AG04449 (cell line): ENCODE measurements around the gene NSFL1C.
"Not testable (repeated sequence)": the region's sequence is repeated elsewhere in the genome, so short reads cannot be mapped to it uniquely, and the experiment has no call there.

Experiments
- CTCF ChIA-PET: fragments of 350-600 bp; formaldehyde crosslinking; extraction: SDS; loops from one replicate; lab custom pipeline; 2021; ENCODE audit warnings: antibody characterized with exemption; lab: Yijun Ruan, JAX
- POLR2A ChIA-PET: fragments of 400-600, 350-600 bp; formaldehyde crosslinking; extraction: SDS; loops from one replicate; lab custom pipeline; 2020; ENCODE audit warnings: antibody characterized with exemption, inconsistent platforms; lab: Yijun Ruan, JAX
- DNase-seq: peaks from one replicate; pipeline ENCODE4 v3.0.0-alpha.2; 2010; ENCODE audit warnings: low read depth, low spot score
- H3K4me3 ChIP-seq: 2 replicates; pipeline ENCODE4 v1.5.1; 2011; ENCODE audit warnings: low read depth, mild to moderate bottlenecking, control low read depth, low read length
- CTCF ChIP-seq: IDR thresholded peaks from one replicate; pipeline ENCODE4 v1.5.1; 2011; ENCODE audit warnings: mild to moderate bottlenecking, moderate library complexity, low read length, control low read depth, inconsistent platforms; ENCODE audit not compliant: insufficient read depth; ENCODE audit errors: missing control alignments

Gene NSFL1C

GRCh38 chr20:1401451-1401907, 65.2 kb downstream of the NSFL1C start:
- no peak for TF ChIP-seq CTCF
- CTCF ChIA-PET = no interaction called here
- POLR2A ChIA-PET = no interaction called here
- no peak overlapping the region for H3K4me3 ChIP-seq
- no peak for DNase-seq

DNA sequence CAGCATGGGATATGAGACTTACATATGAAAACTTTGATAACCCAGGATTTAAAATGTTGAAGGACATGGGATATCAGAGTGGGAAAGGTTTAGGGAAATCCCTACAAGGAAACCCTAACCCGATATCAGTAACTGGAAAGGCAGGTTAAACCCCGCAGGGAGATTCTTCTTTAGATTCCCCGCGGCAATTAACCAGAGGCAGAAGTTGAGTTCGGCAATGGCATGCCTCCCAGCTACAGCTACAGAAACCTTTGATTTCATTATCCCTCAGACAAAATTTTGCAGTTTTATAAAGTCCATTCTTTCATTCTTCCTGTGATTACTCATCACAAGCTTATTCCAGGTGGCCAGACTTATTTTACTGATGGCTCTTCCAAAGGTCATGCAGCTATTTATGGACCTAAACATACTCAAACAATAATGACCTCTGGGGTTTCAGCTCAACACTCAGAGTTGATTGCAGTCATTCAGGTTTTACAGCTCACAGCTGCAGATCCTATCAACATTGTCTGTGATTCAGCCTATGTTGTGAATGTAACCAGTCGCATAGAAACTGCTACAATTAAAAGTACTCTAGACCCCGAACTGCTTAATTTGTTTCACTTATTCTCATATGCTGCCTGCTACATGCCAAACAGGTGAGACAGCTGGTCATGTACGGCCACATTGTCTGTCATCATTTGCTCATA, 66.8 kb downstream of the NSFL1C start:
- DNase-seq, H3K4me3 ChIP-seq, POLR2A ChIA-PET: not testable (repeated sequence)
- CTCF ChIA-PET = interaction anchor here (0.8 to 1.7 kb wide), 6 partner anchors 21 to 104 kb away, joined by 3 to 11 read pairs (median 3); no protein-coding TSS in a partner anchor

GRCh38 chr20:1398185-1398584, 68.5 kb downstream of the NSFL1C start:
- POLR2A ChIA-PET, H3K4me3 ChIP-seq, DNase-seq: not testable (repeated sequence)
- CTCF ChIA-PET = interaction anchor here (1.1 to 2.8 kb wide), 3 partner anchors 38 to 41 kb away, joined by 3 to 8 read pairs (median 7); no protein-coding TSS in a partner anchor

DNA sequence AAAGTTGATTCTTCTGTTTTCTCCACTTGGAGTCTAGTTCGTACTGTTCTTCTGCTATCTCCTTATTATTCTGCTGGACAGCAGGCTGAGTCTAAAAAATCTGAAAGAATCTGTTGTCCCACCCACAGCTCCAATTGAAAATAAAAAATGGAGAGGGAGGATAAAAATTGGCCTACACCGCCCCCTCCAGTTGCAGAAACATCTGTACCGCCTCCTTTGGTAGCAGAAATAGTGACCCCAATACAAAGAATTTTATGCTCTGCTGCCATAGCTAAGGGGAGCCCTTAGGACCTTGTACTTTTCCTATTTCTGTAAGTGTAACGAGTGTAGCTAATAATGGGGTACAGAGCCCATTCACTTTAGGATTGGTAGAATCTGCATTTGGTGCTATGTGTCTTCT, 68.9 kb downstream of the NSFL1C start:
- no peak for TF ChIP-seq CTCF
- DNase-seq = no peak
- H3K4me3 ChIP-seq = no peak overlapping the region
- POLR2A ChIA-PET = no interaction called here
- CTCF ChIA-PET = interaction anchor here (0.7 to 2.8 kb wide), 5 partner anchors 18 to 85 kb away, joined by 3 to 8 read pairs (median 6); no protein-coding TSS in a partner anchor

- POLR2A ChIA-PET = no interaction called here
- no peak for TF ChIP-seq CTCF
- no peak overlapping the region for H3K4me3 ChIP-seq
- CTCF ChIA-PET = interaction anchor here (0.7 to 2.8 kb wide), 4 partner anchors 17 to 84 kb away, joined by 3 to 8 read pairs (median 6); no protein-coding TSS in a partner anchor
- DNase-seq = no peak
Observed at GRCh38 chr20:1396702-1397101, 69.9 kb downstream of the NSFL1C start.

- POLR2A ChIA-PET = no interaction called here
- CTCF ChIA-PET = interaction anchor here (1.7 to 2.8 kb wide), 3 partner anchors 40 to 83 kb away, joined by 6 to 8 read pairs (median 7); no protein-coding TSS in a partner anchor
- no peak for DNase-seq
- H3K4me3 ChIP-seq = no peak overlapping the region
- no peak for TF ChIP-seq CTCF
Observed at GRCh38 chr20:1396264-1396663, 70.4 kb downstream of the NSFL1C start.

- no peak for DNase-seq
- CTCF ChIA-PET = no interaction called here
- POLR2A ChIA-PET = no interaction called here
- no peak for TF ChIP-seq CTCF
- H3K4me3 ChIP-seq = no peak overlapping the region
Observed at GRCh38 chr20:1394686-1395085, 72.0 kb downstream of the NSFL1C start.
